GM23338 (cell line): ENCODE measurements around the gene PXYLP1.

Experiments
- CTCF ChIP-seq, 2 experiments: fragments of 200-600 bp in 1 of 2; sonication (generic) in 1 of 2; conservative IDR thresholded peaks; 2 replicates each; pipeline versions ENCODE4 v1.5.1 to v1.6.1; 2016 to 2017; ENCODE audit warnings: antibody characterized with exemption in 2 of 2, low read depth in 2 of 2, mild to moderate bottlenecking in 2 of 2, moderate library complexity in 1 of 2
- EZH2 ChIP-seq: fragments of 200-600 bp; sonication (generic); IDR thresholded peaks from one replicate; pipeline ENCODE4 v1.8.0; 2017; ENCODE audit warnings: antibody characterized with exemption, mild to moderate bottlenecking, low read depth; ENCODE audit not compliant: unreplicated experiment

- no peak for TF ChIP-seq CTCF (conservative IDR thresholded peaks at IDR 0.05; ENCODE audit: low read depth in 2 of 2)
- TF ChIP-seq EZH2 = no peak
Observed at GRCh38 chr3:141203866-141204265, 27.8 kb upstream of the PXYLP1 start.
